Activated T-cell treated with anti-CD3 and anti-CD28 coated beads for 1 hour (primary cell): ENCODE data around the gene LGALS3BP.

Experiments
- DNase-seq: peaks from one replicate; pipeline ENCODE4 v3.0.0-alpha.2; 2020; ENCODE audit warnings: low read depth

LGALS3BP gene

GRCh38 chr17:78981010-78981888 is 1.5 kb upstream of the LGALS3BP start:
- DNase-seq = no peak

- DNase-seq = no peak
Measured at GRCh38 chr17:78980624-78980972, 875 bp upstream of the LGALS3BP start.

- DNase-seq = no peak
Measured at GRCh38 chr17:78977997-78978973, 1.4 kb downstream of the LGALS3BP start.

- no peak for DNase-seq
Measured at GRCh38 chr17:78977681-78977943, 2.1 kb downstream of the LGALS3BP start.

GRCh38 chr17:78976907-78977680 is 2.6 kb downstream of the LGALS3BP start:
- DNase-seq = no peak

GRCh38 chr17:78974635-78975591 is 4.8 kb downstream of the LGALS3BP start:
- no peak for DNase-seq

GRCh38 chr17:78973792-78974520 is 5.8 kb downstream of the LGALS3BP start:
- no peak for DNase-seq

- no peak for DNase-seq
Measured at GRCh38 chr17:78973196-78973595, 6.5 kb downstream of the LGALS3BP start.

GRCh38 chr17:78972507-78973105 is 7.1 kb downstream of the LGALS3BP start:
- no peak for DNase-seq

- DNase-seq = no peak
Measured at GRCh38 chr17:78971756-78972506, 7.8 kb downstream of the LGALS3BP start.

GRCh38 chr17:78970834-78971755 is 8.6 kb downstream of the LGALS3BP start:
- peak; percentile 77 for DNase-seq

- no peak for DNase-seq
Measured at GRCh38 chr17:78969865-78970264, 9.9 kb downstream of the LGALS3BP start.

GRCh38 chr17:78967782-78968362 is 11.9 kb downstream of the LGALS3BP start:
- no peak for DNase-seq

GRCh38 chr17:78966910-78967600 is 12.7 kb downstream of the LGALS3BP start:
- no peak for DNase-seq

- no peak for DNase-seq
Measured at GRCh38 chr17:78966123-78966813, 13.5 kb downstream of the LGALS3BP start.

GRCh38 chr17:78965491-78965924 is 14.2 kb downstream of the LGALS3BP start:
- no peak for DNase-seq

GRCh38 chr17:78963378-78963777 is 16.3 kb downstream of the LGALS3BP start:
- DNase-seq = no peak
